ENCODE measurements around the gene SPACDR. TPM values are rescaled to one million over a fixed set of nuclear protein-coding genes. Genes with fewer than 3 reads are reported as not detected.

SPACDR gene
- total RNA-seq, 1 donor, result 0.36 TPM

GRCh38 chr7:100413346-100413745, 50.7 kb downstream of the SPACDR start:
- Histone ChIP-seq H3K27ac (ENCODE audit: low read depth, low read length) (no peak overlapping the region), H3K27me3 (ENCODE audit: insufficient read depth, low read length) (peaks cover 8% of the 10 kb centered on the region), H3K79me2 (ENCODE audit: insufficient read depth, low read length) (no peaks in the 10 kb centered on the region), H3K4me3 (ENCODE audit: insufficient read depth, low read length) (no peak overlapping the region), H4K20me1 (ENCODE audit: insufficient read depth, low read length) (no peaks in the 10 kb centered on the region), H3K36me3 (ENCODE audit: insufficient read depth, low read length) (no peaks in the 10 kb centered on the region), H3K4me1 (ENCODE audit: insufficient read depth, low read length) (no peaks in the 10 kb centered on the region), H3K4me2 (ENCODE audit: insufficient read depth, low read length) (no peak overlapping the region), H3K9me3 (ENCODE audit: low read depth, low read length) (no peaks in the 10 kb centered on the region), H2AFZ (ENCODE audit: low read length) (no peak overlapping the region)
- no peak for TF ChIP-seq CTCF (IDR thresholded peaks at IDR 0.05; ENCODE audit: extremely low read depth, low read depth, low read length)
- DNase-seq (ENCODE audit: insufficient read length, low spot score, missing footprints), result no peak

- Histone ChIP-seq H3K36me3 (ENCODE audit: insufficient read depth, low read length) (no peaks in the 10 kb centered on the region), H3K9me3 (ENCODE audit: low read depth, low read length) (no peaks in the 10 kb centered on the region), H3K4me2 (ENCODE audit: insufficient read depth, low read length) (no peak overlapping the region), H3K27ac (ENCODE audit: low read depth, low read length) (no peak overlapping the region), H3K4me1 (ENCODE audit: insufficient read depth, low read length) (peaks cover 5% of the 10 kb centered on the region), H3K27me3 (ENCODE audit: insufficient read depth, low read length) (peaks cover 11% of the 10 kb centered on the region), H2AFZ (ENCODE audit: low read length) (no peak overlapping the region), H4K20me1 (ENCODE audit: insufficient read depth, low read length) (peaks cover 2% of the 10 kb centered on the region), H3K79me2 (ENCODE audit: insufficient read depth, low read length) (no peaks in the 10 kb centered on the region), H3K4me3 (ENCODE audit: insufficient read depth, low read length) (no peak overlapping the region)
- no peak for TF ChIP-seq CTCF (IDR thresholded peaks at IDR 0.05; ENCODE audit: extremely low read depth, low read depth, low read length)
- no peak for DNase-seq (ENCODE audit: insufficient read length, low spot score, missing footprints)
Measured at GRCh38 chr7:100411101-100411500, 53.0 kb downstream of the SPACDR start.

- TF ChIP-seq CTCF (IDR thresholded peaks at IDR 0.05; ENCODE audit: extremely low read depth, low read depth, low read length), result peak; percentile 68
- no peak overlapping the region for H3K4me2 ChIP-seq (ENCODE audit: insufficient read depth, low read length)
Measured at GRCh38 chr7:100407285-100408180, 56.5 kb downstream of the SPACDR start.

GRCh38 chr7:100406767-100407166, 57.3 kb downstream of the SPACDR start:
- no peak overlapping the region for H3K27ac ChIP-seq (ENCODE audit: low read depth, low read length)
- no peaks in the 10 kb centered on the region for H3K79me2 ChIP-seq (ENCODE audit: insufficient read depth, low read length)
- peaks cover 5% of the 10 kb centered on the region for H3K4me1 ChIP-seq (ENCODE audit: insufficient read depth, low read length)
- no peak overlapping the region for H3K4me3 ChIP-seq (ENCODE audit: insufficient read depth, low read length)
- peaks cover 14% of the 10 kb centered on the region for H3K27me3 ChIP-seq (ENCODE audit: insufficient read depth, low read length)
- H3K4me2 ChIP-seq (ENCODE audit: insufficient read depth, low read length), result no peak overlapping the region
- H2AFZ ChIP-seq (ENCODE audit: low read length), result no peak overlapping the region
- no peak for TF ChIP-seq CTCF (IDR thresholded peaks at IDR 0.05; ENCODE audit: extremely low read depth, low read depth, low read length)
- no peaks in the 10 kb centered on the region for H3K36me3 ChIP-seq (ENCODE audit: insufficient read depth, low read length)
- H4K20me1 ChIP-seq (ENCODE audit: insufficient read depth, low read length), result peaks cover 2% of the 10 kb centered on the region
- H3K9me3 ChIP-seq (ENCODE audit: low read depth, low read length), result no peaks in the 10 kb centered on the region
- no peak for DNase-seq (ENCODE audit: insufficient read length, low spot score, missing footprints)

More at GRCh38 chr7:100407285-100408180, 56.5 kb downstream of the SPACDR start:
- Histone ChIP-seq H3K4me1 (ENCODE audit: insufficient read depth, low read length) (peaks cover 5% of the 10 kb centered on the region), H3K79me2 (ENCODE audit: insufficient read depth, low read length) (no peaks in the 10 kb centered on the region), H2AFZ (ENCODE audit: low read length) (no peak overlapping the region), H3K27ac (ENCODE audit: low read depth, low read length) (no peak overlapping the region), H3K36me3 (ENCODE audit: insufficient read depth, low read length) (no peaks in the 10 kb centered on the region), H3K9me3 (ENCODE audit: low read depth, low read length) (no peaks in the 10 kb centered on the region), H4K20me1 (ENCODE audit: insufficient read depth, low read length) (peaks cover 2% of the 10 kb centered on the region), H3K27me3 (ENCODE audit: insufficient read depth, low read length) (peaks cover 14% of the 10 kb centered on the region), H3K4me3 (ENCODE audit: insufficient read depth, low read length) (no peak overlapping the region)
- no peak for DNase-seq (ENCODE audit: insufficient read length, low spot score, missing footprints)
